Neural cell (in vitro differentiated cells): ENCODE results near the gene NT5E.

Experiments used
- CTCF ChIP-seq: fragments of 450-650 bp; IDR thresholded peaks from 2 replicates; pipeline ENCODE4 v1.5.1; 2014; ENCODE audit warnings: antibody characterized with exemption, mild to moderate bottlenecking, moderate library complexity; ENCODE audit not compliant: poor library complexity, severe bottlenecking
- EP300 ChIP-seq: fragments of 450-650 bp; conservative IDR thresholded peaks from 2 replicates; pipeline ENCODE4 v1.6.1; 2014; ENCODE audit warnings: antibody characterized with exemption, mild to moderate bottlenecking, moderate library complexity; ENCODE audit not compliant: poor library complexity, severe bottlenecking
- EZH2 ChIP-seq: fragments of 200-600, 300-800 bp; shearing (Covaris generic), sonication (generic); IDR thresholded peaks from 2 replicates; pipeline ENCODE4 v1.6.1; 2014; ENCODE audit warnings: antibody characterized with exemption, low read length, borderline replicate concordance, mild to moderate bottlenecking; ENCODE audit not compliant: insufficient read depth, poor library complexity, severe bottlenecking
- MXI1 ChIP-seq: fragments of 450-650 bp; conservative IDR thresholded peaks from 2 replicates; pipeline ENCODE4 v1.6.1; 2014; ENCODE audit warnings: antibody characterized with exemption, mild to moderate bottlenecking; ENCODE audit not compliant: poor library complexity, severe bottlenecking
- POLR2AphosphoS5 ChIP-seq: IDR thresholded peaks from 2 replicates; pipeline ENCODE4 v1.6.1; 2012
- RAD21 ChIP-seq: fragments of 450-650 bp; conservative IDR thresholded peaks from 2 replicates; pipeline ENCODE4 v1.6.1; 2014; ENCODE audit warnings: antibody characterized with exemption, mild to moderate bottlenecking, moderate library complexity
- REST ChIP-seq: IDR thresholded peaks from 2 replicates; pipeline ENCODE4 v1.6.1; 2012; ENCODE audit warnings: borderline replicate concordance
- SMC3 ChIP-seq: fragments of 450-650 bp; conservative IDR thresholded peaks from 2 replicates; pipeline ENCODE4 v1.6.1; 2014; ENCODE audit warnings: antibody characterized with exemption, mild to moderate bottlenecking, moderate library complexity; ENCODE audit not compliant: poor library complexity
- TAF1 ChIP-seq: IDR thresholded peaks from 2 replicates; pipeline ENCODE4 v1.6.1; 2012; ENCODE audit warnings: low read depth

GRCh38 chr6:85516168-85516567 lies 66.3 kb downstream of the NT5E start:
- no peak for TF ChIP-seq RAD21
- no peak for TF ChIP-seq EZH2
- TF ChIP-seq CTCF = no peak
- TF ChIP-seq POLR2AphosphoS5 = no peak
- TF ChIP-seq REST = no peak
- TF ChIP-seq TAF1 = no peak
- TF ChIP-seq EP300 = no peak
- TF ChIP-seq SMC3 = no peak
- no peak for TF ChIP-seq MXI1
